Liver (tissue), 9 donors: Measurements from ENCODE around the gene ZNF92. TPM values are rescaled to one million over a fixed set of nuclear protein-coding genes. Genes with fewer than 3 reads are reported as not detected.
"Not testable (repeated sequence)": the region's sequence is repeated elsewhere in the genome, so short reads cannot be mapped to it uniquely, and the experiment has no call there.

ENCODE experiments used
- DNase-seq: peaks from one replicate; pipeline ENCODE4 v3.0.0-alpha.2; 2017; ENCODE audit warnings: low spot score
- H3K27ac ChIP-seq, 2 donors: one replicate each; pipeline ENCODE4 v1.7.0; 2013; ENCODE audit warnings: inconsistent platforms in 2 of 2, low read length in 2 of 2, control low read depth in 1 of 2, low read depth in 1 of 2, mild to moderate bottlenecking in 1 of 2
- H3K27me3 ChIP-seq, 4 donors: one replicate each; pipeline versions ENCODE4 v1.6.1 to v1.7.0; 2013; ENCODE audit warnings: low read length in 3 of 4, inconsistent platforms in 1 of 4, mild to moderate bottlenecking in 1 of 4, moderate library complexity in 1 of 4; ENCODE audit not compliant: control insufficient read depth in 4 of 4, insufficient read depth in 4 of 4
- H3K36me3 ChIP-seq, 4 donors: one replicate each; pipeline versions ENCODE4 v1.6.1 to v1.7.0; 2013; ENCODE audit warnings: low read length in 3 of 4, mild to moderate bottlenecking in 3 of 4, low read depth in 1 of 4, moderate library complexity in 1 of 4; ENCODE audit not compliant: control insufficient read depth in 4 of 4, insufficient read depth in 3 of 4
- H3K4me1 ChIP-seq, 4 donors: one replicate each; pipeline versions ENCODE4 v1.6.1 to v1.7.0; 2013; ENCODE audit warnings: low read length in 3 of 4, mild to moderate bottlenecking in 3 of 4, moderate library complexity in 1 of 4; ENCODE audit not compliant: control insufficient read depth in 4 of 4, insufficient read depth in 4 of 4
- H3K4me3 ChIP-seq, 3 donors: one replicate each; pipeline versions ENCODE4 v1.6.1 to v1.7.0; 2013; ENCODE audit warnings: low read length in 3 of 3, control low read depth in 1 of 3, low read depth in 1 of 3, mild to moderate bottlenecking in 1 of 3
- H3K9ac ChIP-seq, 2 donors: one replicate each; pipeline ENCODE4 v1.7.0; 2013; ENCODE audit warnings: low read length in 2 of 2, mild to moderate bottlenecking in 2 of 2, moderate library complexity in 2 of 2, control low read depth in 1 of 2, low read depth in 1 of 2
- H3K9me3 ChIP-seq, 4 donors: one replicate each; pipeline versions ENCODE4 v1.6.1 to v1.7.0; 2013; ENCODE audit warnings: low read length in 3 of 4; ENCODE audit not compliant: control insufficient read depth in 4 of 4
- CTCF ChIP-seq: fragments of 150-350 bp; IDR thresholded peaks from 2 replicates; pipeline ENCODE4 v1.5.1; 2017; ENCODE audit warnings: improper control_type of control experiment, low read depth, low read length; ENCODE audit not compliant: missing input control
- EGR1 ChIP-seq, 2 donors: IDR thresholded peaks; 2 replicates each; pipeline ENCODE4 v1.6.1; 2016 to 2018; ENCODE audit warnings: antibody characterized with exemption in 2 of 2, low read depth in 2 of 2
- FOXA1 ChIP-seq: IDR thresholded peaks from 2 replicates; pipeline ENCODE4 v1.6.1; 2016; ENCODE audit warnings: antibody characterized with exemption
- FOXA2 ChIP-seq: IDR thresholded peaks from 2 replicates; pipeline ENCODE4 v1.6.1; 2016; ENCODE audit warnings: antibody characterized with exemption
- GABPA ChIP-seq, 2 donors: IDR thresholded peaks in 1 of 2; conservative IDR thresholded peaks in 1 of 2; 2 replicates each; pipeline ENCODE4 v1.6.1; 2016; ENCODE audit warnings: antibody characterized with exemption in 2 of 2, mild to moderate bottlenecking in 1 of 2, moderate library complexity in 1 of 2
- HNF4A ChIP-seq, 2 donors: conservative IDR thresholded peaks; 2 replicates each; pipeline ENCODE4 v1.6.1; 2016; ENCODE audit warnings: antibody characterized with exemption in 2 of 2, mild to moderate bottlenecking in 2 of 2
- HNF4G ChIP-seq: IDR thresholded peaks from 2 replicates; pipeline ENCODE4 v1.6.1; 2016; ENCODE audit warnings: antibody characterized with exemption
- JUND ChIP-seq, 2 donors: IDR thresholded peaks; 2 replicates each; pipeline ENCODE4 v1.6.1; 2016; ENCODE audit warnings: antibody characterized with exemption in 2 of 2
- NR2F2 ChIP-seq: IDR thresholded peaks from 2 replicates; pipeline ENCODE4 v1.6.1; 2016; ENCODE audit warnings: antibody characterized with exemption
- RAD21 ChIP-seq, 2 donors: IDR thresholded peaks; 2 replicates each; pipeline ENCODE4 v1.6.1; 2016; ENCODE audit warnings: antibody characterized with exemption in 2 of 2, mild to moderate bottlenecking in 2 of 2
- RXRA ChIP-seq, 2 donors: IDR thresholded peaks; 2 replicates each; pipeline ENCODE4 v1.6.1; 2017 to 2018; ENCODE audit warnings: antibody characterized with exemption in 2 of 2, mild to moderate bottlenecking in 1 of 2
- SP1 ChIP-seq: IDR thresholded peaks from 2 replicates; pipeline ENCODE4 v1.6.1; 2018; ENCODE audit warnings: antibody characterized with exemption, mild to moderate bottlenecking
- TAF1 ChIP-seq: conservative IDR thresholded peaks from 2 replicates; pipeline ENCODE4 v1.6.1; 2016; ENCODE audit warnings: antibody characterized with exemption, mild to moderate bottlenecking
- YY1 ChIP-seq: IDR thresholded peaks from 2 replicates; pipeline ENCODE4 v1.6.1; 2016; ENCODE audit warnings: antibody characterized with exemption, mild to moderate bottlenecking
- ZBTB33 ChIP-seq: IDR thresholded peaks from 2 replicates; pipeline ENCODE4 v1.6.1; 2016; ENCODE audit warnings: antibody characterized with exemption
- WGBS: extraction: QIAGEN DNeasy Blood & Tissue Kit; methylation state at CpG from one replicate; pipeline ENCODE4 v1.1.7; 2013; 5-methylcytosine and 5-hydroxymethylcytosine counted together
- polyA plus RNA-seq, 2 donors: library from polyadenylated mRNA; stranded (reverse) in 1 of 2; unstranded in 1 of 2; fragments of 200-250 nt in 1 of 2; fragments of >200 nt in 1 of 2; fragmentation: Nextera tagmentation in 1 of 2; extraction: Ambion mirVana in 1 of 2; gene quantifications; one replicate each; pipeline versions ENCODE4 v1.2.1 to v1.2.3, GENCODE V29; 2013 to 2015
- total RNA-seq, 2 donors: library from RNA; depleted of rRNA; stranded (reverse); fragments of >200 nt; gene quantifications; one replicate each; pipeline ENCODE4 v1.2.3, GENCODE V29; 2014
- TF ChIP-seq, protein P1 (sequence below): IDR thresholded peaks from 2 replicates; pipeline ENCODE4 v1.6.1; 2016; ENCODE audit warnings: antibody characterized with exemption, mild to moderate bottlenecking
- TF ChIP-seq, protein P2 (sequence below): IDR thresholded peaks from 2 replicates; pipeline ENCODE4 v1.6.1; 2016; ENCODE audit warnings: antibody characterized with exemption
- TF ChIP-seq, protein P3 (sequence below): IDR thresholded peaks from 2 replicates; pipeline ENCODE4 v1.6.1; 2016; ENCODE audit warnings: antibody characterized with exemption
- donor health status: healthy.
- donor health status: healthy.
- donor health status: healthy.
- donor health status: healthy.
- donor health status: healthy.

ZNF92 gene
- total and polyA plus RNA-seq, 4 donors, result 1.6 to 6.5 (median 2.7) TPM

DNA sequence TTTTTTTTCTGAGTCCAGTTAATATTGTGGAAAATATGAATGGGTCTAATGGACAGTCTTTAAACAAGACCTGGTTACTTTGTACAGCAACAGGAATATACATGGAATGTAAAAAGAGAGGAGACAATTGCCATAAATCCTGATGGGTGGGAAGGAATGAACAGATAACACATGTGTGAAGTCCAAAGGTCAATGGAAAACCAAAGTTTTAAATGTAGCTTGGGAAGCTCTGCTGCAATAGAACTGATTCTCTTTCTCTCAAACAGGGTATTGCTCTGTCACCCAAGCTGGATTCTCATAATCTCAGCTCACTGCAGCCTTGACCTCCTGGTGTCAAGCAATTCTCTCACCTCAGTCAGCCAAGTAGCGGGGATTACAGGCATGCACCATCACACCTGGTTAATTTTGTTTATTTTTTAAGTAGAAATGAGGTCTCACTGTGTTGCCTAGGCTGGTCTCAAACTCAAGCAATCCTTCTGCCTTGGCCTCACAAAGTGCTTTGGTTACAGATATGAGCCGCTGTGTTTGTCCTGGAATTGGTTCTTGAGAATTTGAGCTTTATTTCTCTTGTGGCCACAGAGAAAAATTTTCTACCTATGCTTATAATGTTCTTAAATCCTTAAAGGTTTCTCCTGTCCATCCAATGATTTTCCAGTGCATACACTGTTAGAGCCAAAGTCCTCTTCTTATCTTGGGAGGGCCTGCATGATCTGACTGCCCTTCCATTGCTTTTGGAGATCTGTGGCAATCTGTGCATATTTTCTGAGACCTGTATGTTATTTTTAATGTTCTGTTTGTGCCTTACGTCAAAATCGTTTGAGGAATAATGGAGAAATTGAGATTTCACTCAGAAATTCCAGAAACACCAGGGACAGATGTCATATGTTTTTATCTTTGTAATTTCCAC is 30.7 kb upstream of the ZNF92 start:
- Histone ChIP-seq H3K4me1 (peaks cover 3 to 11% (median 9%) of the 10 kb centered on the region in 4 donors), H3K27me3 (no peaks in the 10 kb centered on the region), H3K9ac (no peak overlapping the region), H3K9me3 (no peaks in the 10 kb centered on the region), H3K4me3 (no peak overlapping the region), H3K36me3 (no peaks in the 10 kb centered on the region), H3K27ac (no peak overlapping the region)
- TF ChIP-seq RXRA (IDR thresholded peaks at IDR 0.05) (peak in 1 of 2 donors; percentile 18), NR2F2 (no peak), CTCF (no peak), JUND (IDR thresholded peaks at IDR 0.05) (no peak), TAF1 (no peak), RAD21 (IDR thresholded peaks at IDR 0.05) (peak in 1 of 2 donors; percentile 10), HNF4G (peak; percentile 47), GABPA (IDR thresholded peaks at IDR 0.05 in 1 of 2, conservative IDR thresholded peaks at IDR 0.05 in 1 of 2) (no peak), YY1 (peak; percentile 20), EGR1 (IDR thresholded peaks at IDR 0.05; ENCODE audit: low read depth in 2 of 2) (no peak), HNF4A (conservative IDR thresholded peaks at IDR 0.05) (peak; percentile 70 to 71), SP1 (peak; percentile 34), ZBTB33 (no peak), FOXA1 (no peak), FOXA2 (no peak)
- TF ChIP-seq, protein P1, sequence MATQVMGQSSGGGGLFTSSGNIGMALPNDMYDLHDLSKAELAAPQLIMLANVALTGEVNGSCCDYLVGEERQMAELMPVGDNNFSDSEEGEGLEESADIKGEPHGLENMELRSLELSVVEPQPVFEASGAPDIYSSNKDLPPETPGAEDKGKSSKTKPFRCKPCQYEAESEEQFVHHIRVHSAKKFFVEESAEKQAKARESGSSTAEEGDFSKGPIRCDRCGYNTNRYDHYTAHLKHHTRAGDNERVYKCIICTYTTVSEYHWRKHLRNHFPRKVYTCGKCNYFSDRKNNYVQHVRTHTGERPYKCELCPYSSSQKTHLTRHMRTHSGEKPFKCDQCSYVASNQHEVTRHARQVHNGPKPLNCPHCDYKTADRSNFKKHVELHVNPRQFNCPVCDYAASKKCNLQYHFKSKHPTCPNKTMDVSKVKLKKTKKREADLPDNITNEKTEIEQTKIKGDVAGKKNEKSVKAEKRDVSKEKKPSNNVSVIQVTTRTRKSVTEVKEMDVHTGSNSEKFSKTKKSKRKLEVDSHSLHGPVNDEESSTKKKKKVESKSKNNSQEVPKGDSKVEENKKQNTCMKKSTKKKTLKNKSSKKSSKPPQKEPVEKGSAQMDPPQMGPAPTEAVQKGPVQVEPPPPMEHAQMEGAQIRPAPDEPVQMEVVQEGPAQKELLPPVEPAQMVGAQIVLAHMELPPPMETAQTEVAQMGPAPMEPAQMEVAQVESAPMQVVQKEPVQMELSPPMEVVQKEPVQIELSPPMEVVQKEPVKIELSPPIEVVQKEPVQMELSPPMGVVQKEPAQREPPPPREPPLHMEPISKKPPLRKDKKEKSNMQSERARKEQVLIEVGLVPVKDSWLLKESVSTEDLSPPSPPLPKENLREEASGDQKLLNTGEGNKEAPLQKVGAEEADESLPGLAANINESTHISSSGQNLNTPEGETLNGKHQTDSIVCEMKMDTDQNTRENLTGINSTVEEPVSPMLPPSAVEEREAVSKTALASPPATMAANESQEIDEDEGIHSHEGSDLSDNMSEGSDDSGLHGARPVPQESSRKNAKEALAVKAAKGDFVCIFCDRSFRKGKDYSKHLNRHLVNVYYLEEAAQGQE, result no peak
- TF ChIP-seq, protein P2, sequence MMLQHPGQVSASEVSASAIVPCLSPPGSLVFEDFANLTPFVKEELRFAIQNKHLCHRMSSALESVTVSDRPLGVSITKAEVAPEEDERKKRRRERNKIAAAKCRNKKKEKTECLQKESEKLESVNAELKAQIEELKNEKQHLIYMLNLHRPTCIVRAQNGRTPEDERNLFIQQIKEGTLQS, result no peak
- TF ChIP-seq, protein P3, sequence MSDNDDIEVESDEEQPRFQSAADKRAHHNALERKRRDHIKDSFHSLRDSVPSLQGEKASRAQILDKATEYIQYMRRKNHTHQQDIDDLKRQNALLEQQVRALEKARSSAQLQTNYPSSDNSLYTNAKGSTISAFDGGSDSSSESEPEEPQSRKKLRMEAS, result no peak
- 67% methylated on average over 4 of the region's 4 CpGs for WGBS
- no peak for DNase-seq

DNA sequence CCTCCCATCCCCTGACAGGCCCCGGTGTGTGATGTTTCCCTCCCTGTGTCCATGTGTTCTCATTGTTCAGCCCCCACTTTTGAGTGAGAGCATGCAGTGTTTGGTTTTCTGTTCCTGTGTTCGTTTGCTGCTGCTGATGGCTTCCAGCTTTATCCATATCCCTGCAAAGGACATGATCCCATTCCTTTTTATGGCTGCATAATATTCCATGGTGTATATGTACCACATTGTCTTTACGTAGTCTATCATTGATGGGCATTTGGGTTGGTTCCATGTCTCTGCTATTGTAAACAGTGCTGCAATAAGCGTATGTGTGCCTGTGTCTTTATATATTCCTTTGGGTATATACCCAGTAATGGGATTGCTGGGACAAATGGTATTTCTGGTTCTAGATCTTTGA is 29.1 kb upstream of the ZNF92 start:
- not testable (repeated sequence) for H3K4me3 ChIP-seq, H3K4me1 ChIP-seq, H3K9ac ChIP-seq, H3K27me3 ChIP-seq, H3K36me3 ChIP-seq, H3K9me3 ChIP-seq, DNase-seq, H3K27ac ChIP-seq
- WGBS, result 96% methylated on average over 4 of the region's 4 CpGs
